SIG-M5 (cell line): ENCODE results near the gene TMEM147.
"Not testable (repeated sequence)": the region's sequence is repeated elsewhere in the genome, so short reads cannot be mapped to it uniquely, and the experiment has no call there.

Source experiments
- DNase-seq: peaks from one replicate; lab custom pipeline; 2025; lab: John Stamatoyannopoulos, UW

Gene TMEM147

DNA sequence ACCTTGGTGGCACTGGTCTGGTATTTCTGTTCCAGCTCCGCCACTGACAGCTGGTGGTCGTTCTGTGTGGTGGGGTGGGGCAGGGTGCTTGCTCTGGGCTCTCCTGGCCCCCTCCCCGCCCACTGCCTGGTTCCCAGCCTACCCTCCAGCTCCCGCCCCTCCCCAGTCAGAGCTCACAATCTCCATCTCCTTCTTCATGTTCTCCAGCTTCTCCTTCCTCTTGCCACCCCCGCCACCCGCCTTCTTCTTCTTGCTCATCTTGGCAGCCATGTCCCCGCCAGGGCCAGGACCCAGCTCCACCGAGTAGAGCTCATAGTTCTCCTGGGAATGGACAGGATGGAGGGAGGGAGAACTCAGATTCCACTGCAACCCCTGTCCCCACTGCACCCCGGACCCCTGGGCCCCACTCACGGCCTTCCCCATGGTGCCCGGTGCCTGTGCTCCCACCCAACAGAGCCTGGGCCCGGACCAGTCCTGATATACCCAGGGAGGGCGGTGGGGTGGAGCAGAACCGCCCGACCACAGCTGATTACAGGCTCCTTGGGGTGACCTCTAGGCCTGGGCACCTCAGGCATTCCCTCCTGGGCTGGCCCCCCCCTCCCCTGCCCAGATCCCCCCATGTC, 17.9 kb downstream of the TMEM147 start, which contains the start of gene ATP4A:
TSS of gene ATP4A (minus strand) at position 452 of the 623 bp plus-strand sequence. CDS start at position 423, 29 bp downstream.
- no peak for DNase-seq

DNA sequence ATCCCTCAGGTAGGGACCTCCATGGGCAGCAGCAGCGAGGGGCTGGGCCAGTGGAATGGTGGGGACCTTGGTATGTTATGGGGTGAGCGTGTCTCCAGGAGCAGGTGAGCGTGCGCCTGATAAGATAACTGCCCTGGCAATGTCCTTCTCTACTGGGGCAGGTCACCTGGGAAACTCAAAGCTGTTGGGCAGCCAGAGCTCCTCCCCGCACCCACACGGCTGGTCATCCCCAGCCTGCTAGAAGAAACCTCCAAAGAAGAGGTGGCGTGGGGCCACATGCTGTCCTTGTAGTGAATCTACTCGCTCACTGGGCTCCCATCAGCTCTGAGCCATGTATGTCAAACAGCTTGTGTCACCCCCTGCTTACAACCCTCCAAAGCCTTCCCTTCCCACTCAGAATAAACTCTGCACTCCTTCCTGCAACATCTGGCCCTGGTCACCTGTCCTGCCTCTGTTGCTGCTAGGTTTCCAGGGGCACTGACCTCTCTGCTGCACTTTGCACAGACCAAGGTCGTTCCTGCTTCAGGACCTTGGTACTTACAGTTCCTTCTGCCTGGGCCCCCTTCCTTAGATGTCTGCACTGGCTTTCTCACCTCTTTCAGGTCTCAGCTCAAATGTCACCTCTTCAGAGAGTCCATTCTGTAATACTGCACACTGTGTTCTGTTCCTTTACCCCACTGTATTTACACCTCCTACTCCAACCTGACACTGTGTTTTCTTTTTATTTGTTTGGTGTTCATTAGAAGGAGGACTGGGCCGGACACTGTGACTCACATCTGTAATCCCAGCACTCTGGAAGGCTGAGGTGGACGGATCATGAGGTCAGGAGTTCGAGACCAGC, 19.8 kb downstream of the TMEM147 start:
- no peak for DNase-seq

DNA sequence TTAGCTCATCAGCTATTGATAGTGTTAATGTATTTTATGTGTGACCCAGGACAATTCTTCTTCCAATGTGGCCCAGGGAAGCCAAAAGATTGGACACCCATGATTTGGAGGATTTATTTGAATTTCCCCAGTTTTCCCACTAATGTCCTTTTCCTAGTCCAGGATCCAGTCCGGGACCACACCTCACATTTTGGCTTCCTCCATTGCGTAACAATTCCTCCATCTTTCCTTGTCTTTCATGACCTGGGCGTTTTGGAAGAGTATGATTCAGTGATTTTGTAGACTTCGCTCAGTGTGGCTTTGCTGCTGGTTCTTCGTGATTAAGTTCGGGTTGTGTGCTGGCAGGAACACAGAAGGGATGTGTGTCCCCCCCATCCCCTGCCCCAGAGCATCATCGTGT, 21.3 kb downstream of the TMEM147 start:
- no peak for DNase-seq

DNA sequence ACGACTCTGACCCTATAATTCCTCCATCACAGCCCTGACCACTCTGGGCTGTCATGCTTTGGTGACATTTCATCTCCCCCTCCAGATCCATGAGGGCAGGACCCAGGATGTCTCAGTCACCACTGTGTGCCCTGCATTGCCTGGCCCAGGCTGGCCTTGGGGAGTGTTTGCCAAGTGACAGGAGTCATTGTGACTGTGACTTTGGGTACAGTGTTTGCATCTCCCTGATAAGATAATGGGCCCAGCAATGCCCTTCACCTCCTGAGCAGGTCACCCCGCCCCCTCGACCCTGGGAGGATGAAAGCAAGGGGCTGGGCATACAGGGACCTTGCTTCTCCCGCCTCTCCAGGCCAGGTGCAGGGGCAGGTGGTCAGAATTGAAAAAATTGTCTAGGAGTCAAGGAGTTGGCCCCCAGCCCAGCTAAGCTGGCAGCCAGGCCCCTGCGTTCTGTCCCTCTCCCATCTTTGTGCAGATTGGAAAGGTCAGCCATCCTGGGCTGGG, 23.9 kb downstream of the TMEM147 start:
- no peak for DNase-seq

DNA sequence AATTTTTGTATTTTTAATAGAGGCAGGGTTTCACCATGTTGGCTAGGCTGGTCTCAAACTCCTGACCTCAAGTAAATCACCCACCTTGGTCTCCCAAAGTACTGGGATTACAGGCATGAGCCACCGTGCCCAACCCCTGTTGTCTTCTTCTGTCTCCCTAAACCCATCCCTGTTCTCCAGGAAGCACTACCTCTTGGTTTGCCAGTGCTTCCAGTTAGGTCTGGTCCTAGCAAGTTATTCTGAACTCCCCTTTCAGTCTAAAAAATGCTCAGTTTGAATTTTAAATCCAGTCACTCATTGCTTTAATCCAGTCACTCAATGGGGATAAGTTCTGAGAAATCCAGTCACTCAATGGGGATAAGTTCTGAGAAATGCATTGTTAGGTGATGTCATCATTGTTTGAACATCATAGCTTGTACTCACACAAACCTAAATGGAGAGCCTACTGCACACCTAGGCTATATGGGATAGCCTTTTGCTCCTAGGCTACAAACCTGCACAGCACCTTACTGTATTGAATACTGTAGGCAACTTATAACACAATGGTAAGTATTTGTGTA, 26.1 kb downstream of the TMEM147 start:
- DNase-seq = no peak

DNA sequence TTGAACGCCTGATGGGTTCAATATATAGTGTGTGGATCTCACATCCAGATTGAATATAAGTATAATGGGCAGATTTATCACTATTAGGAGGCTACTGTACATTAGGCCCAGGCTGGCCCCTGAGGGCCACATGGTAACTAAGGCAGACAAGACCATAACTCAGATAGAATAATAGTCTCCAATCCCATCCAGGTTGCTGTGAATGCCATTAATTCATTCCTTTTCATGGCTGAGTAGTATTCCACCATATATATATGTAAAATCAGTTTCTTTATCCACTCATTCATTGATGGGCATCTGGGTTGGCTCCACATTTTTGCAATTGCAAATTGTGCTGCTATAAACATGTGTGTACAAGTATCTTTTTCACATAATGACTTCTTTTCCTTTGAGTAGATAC, 32.5 kb downstream of the TMEM147 start:
- no peak for DNase-seq

DNA sequence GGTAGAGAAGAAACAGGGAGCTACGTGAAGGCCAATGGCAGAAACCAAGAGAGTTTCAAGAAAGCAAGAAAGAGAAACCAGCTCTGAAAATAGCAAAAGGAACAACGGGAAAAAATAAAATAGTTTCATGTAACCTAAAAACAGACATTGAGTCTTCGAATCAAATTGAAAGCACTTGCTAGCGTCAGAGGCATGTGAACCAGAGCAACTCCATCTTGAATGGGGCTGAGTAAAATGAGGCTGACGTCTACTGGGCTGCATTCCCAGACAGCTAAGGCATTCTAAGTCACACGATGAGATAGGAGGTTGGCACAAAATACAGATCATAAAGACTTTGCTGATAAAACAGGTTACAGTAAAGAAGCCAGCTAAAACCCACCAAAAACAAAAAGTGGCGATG, 33.3 kb downstream of the TMEM147 start:
- no peak for DNase-seq

DNA sequence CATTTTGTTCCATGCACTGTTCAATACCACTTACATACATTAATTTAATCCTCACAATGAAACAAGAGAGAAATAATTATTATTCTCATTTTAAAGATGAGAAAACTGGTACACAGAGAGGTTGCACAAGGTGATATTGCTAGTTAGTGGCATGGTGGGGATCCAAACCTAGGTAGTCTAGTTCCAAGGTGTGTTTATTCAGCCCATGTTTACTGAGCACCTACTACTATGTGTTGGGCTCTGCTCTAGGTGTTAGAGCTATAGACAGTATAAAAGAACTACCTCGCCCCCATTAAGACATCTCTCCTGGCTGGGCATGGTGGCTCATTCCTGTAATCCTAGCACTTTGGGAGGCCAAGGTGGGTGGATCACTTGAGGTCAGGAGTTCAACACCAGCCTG, 37.3 kb downstream of the TMEM147 start:
- no peak for DNase-seq

DNA sequence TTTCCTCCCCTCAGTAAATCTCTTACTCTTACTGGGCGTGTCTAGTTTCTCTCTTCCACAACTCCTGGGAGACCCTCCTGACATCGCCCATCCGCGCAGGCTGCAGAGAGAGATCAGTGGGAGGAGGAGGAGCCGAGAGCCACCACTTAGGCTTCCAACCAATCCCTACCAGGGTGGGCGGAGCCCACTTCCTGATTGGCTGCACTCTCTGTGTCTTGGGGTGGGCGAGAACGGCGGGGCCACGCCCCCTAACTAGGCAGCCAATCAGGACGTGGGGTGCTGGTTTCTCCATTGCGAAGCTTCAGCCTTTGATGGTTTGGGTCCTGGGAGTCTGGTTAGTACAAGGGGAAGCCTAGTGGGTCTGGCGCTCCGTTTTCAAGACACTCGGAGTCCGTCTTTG, 40.4 kb downstream of the TMEM147 start, which contains the start of gene PMIS2:
TSS of gene PMIS2 (plus strand) at position 326 of the 400 bp plus-strand sequence. CDS start 87 bp downstream, outside the sequence.
- no peak for DNase-seq

DNA sequence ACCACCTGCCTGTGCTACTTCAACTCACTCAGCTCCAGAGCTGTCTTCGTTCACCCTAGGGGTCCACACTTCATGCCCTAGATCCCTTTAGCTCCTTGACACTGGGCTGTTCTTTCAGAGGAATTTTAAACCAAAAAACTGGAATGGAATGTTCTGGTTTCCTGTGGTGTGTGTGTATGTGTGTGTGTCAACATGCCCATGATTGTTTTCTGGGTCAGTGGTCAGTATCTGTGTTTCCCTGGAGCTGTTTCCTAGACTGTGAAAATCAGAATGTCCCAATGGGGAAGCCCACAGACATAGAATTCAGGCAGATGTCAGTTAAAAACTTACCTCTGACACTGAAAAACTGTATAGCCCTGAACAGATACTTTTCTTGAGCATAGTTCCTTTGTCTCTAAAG, 41.9 kb downstream of the TMEM147 start:
- no peak for DNase-seq

DNA sequence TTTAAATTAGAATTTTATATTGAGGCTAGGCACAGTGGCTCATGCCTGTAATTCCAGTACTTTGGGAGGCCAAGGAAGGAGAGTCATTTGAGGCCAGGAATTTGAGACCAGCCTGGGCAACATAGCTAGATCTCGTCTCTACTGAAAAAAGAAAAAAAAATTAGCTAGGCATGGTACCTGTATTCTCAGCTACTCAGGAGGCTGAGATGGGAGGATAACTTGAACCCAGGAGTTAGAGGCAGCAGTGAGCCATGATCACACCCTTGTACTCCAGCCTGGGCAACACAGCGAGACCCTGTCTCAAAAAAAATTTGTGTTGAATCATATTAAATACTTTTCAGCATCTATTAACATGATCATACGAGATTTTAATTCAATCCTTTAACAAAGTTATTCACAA, 45.4 kb downstream of the TMEM147 start:
- DNase-seq = no peak

DNA sequence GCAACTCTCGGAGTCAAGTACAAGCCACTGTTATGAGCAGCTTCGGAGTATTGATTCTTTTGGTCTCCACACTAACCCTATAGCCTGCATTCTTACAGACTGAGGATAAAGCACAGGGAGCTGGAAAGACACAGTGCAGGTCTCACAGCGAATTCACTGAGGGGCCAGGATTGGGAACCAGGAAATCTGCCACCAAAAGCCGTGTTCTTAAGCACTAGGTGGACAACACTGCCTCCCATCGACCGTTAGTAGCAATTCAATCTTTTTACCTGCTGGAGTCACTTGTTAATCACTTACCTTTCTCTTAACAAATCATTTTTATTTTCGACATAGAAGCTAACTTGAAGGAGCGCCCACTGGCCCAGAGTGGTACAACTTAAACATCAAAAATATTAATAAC, 46.8 kb downstream of the TMEM147 start:
- no peak for DNase-seq

DNA sequence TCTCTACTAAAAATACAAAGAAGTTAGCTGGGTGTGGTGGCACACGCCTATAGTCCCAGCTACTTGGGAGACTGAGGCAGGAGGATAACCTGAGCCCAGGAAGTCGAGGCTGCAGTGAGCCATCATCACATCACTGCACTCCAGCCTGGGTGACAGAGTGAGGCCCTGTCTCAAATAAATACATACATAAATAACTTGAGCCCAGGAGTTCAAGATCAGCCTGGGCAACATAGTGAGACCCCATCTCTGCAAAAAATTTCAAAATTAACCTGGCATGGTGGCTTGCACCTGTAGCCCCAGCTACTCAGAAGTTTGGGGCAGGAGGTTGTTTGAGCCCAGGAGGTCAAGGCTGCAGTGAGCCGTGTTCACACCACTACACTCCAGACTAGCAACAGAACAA, 49.6 kb downstream of the TMEM147 start:
- not testable (repeated sequence) for DNase-seq

DNA sequence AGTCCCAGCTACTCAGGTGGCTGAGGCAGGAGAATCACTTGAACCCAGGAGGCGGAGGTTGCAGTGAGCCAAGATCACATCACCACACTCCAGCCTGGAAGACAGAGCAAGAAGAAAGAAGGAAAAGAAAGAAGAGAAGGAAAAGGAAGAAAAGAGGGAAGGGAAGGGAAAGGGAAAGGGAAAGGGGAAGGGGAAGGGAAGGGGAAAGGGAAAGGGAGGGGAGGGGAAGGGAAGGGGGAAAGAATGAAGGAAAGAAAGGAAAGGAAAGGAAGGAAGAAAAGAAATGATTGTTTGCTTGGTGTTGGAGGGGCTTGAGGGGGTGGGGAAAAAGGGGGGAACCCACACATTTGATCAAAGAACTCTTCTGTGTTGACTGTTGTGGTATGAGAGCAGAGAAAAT, 50.5 kb downstream of the TMEM147 start:
- no peak for DNase-seq

DNA sequence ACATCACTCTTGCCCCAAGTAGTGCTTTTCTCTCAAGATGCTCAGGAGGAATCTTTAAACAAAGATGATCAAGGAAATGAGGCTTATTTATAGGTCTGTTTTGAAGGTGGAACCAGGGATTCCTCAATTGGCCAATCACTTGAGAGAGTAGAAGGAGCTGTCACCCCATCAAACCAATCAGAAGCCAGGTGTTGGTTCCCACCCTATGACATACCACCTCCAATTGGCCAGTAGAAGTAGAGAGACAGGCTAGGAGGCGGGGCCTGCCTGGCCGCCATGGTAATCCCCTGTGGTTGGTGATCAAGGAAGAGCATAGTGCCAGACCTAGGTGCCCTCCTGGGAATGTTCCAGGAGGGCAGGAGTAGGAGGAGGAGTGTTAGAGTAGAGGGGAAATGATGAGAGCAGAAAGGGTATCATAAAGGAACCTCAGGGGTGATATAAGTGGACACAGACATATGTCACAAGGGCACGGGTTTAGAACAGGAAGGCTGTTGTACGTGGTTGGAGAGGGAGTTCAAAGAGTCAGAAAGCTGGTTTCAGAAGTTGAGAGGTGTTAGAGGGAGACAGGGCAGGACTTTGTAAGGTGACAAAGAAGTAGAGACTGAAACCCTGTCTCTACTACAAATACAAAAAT, 51.1 kb downstream of the TMEM147 start:
- DNase-seq = no peak
